H9 (cell line): ENCODE measurements around the gene GALNT10. TPM values are rescaled to one million over a fixed set of nuclear protein-coding genes. Genes with fewer than 3 reads are reported as not detected.

Source experiments
- DNase-seq: peaks from one replicate; pipeline ENCODE4 v3.0.0-alpha.2; 2017
- H2AFZ ChIP-seq: one replicate; pipeline ENCODE4 v1.6.1; 2013; ENCODE audit warnings: mild to moderate bottlenecking, low read length, control low read depth, moderate library complexity
- H2AK5ac ChIP-seq: 2 replicates; pipeline ENCODE4 v1.6.1; 2013; ENCODE audit warnings: low read length, control low read depth, mixed read lengths; ENCODE audit not compliant: insufficient read length
- H2BK120ac ChIP-seq: one replicate; pipeline ENCODE4 v1.6.1; 2013; ENCODE audit warnings: low read depth, mild to moderate bottlenecking, low read length, control low read depth, inconsistent platforms; ENCODE audit not compliant: poor library complexity, severe bottlenecking
- H2BK12ac ChIP-seq: 2 replicates; pipeline ENCODE4 v1.6.1; 2013; ENCODE audit warnings: low read length, control low read depth, mixed read lengths, low read depth; ENCODE audit not compliant: insufficient read length
- H2BK15ac ChIP-seq: 2 replicates; pipeline ENCODE4 v1.6.1; 2013; ENCODE audit warnings: low read depth, low read length, control low read depth
- H2BK20ac ChIP-seq: one replicate; pipeline ENCODE4 v1.6.1; 2013; ENCODE audit warnings: low read depth, mild to moderate bottlenecking, low read length, control low read depth, inconsistent platforms; ENCODE audit not compliant: poor library complexity, severe bottlenecking
- H2BK5ac ChIP-seq: 2 replicates; pipeline ENCODE4 v1.6.1; 2013; ENCODE audit warnings: low read length, control low read depth, mixed read lengths; ENCODE audit not compliant: insufficient read length
- H3K14ac ChIP-seq: 2 replicates; pipeline ENCODE4 v1.6.1; 2013; ENCODE audit warnings: low read length, control low read depth; ENCODE audit not compliant: insufficient read depth
- H3K18ac ChIP-seq: 2 replicates; pipeline ENCODE4 v1.6.1; 2013; ENCODE audit warnings: low read depth, mild to moderate bottlenecking, mixed read lengths, low read length, control low read depth; ENCODE audit not compliant: insufficient read length
- H3K23ac ChIP-seq: 2 replicates; pipeline ENCODE4 v1.6.1; 2013; ENCODE audit warnings: low read length, control low read depth, mixed read lengths, low read depth; ENCODE audit not compliant: insufficient read length
- H3K23me2 ChIP-seq: 2 replicates; pipeline ENCODE4 v1.6.1; 2013; ENCODE audit warnings: low read depth, mild to moderate bottlenecking, mixed read lengths, low read length, control low read depth; ENCODE audit not compliant: insufficient read length, poor library complexity, severe bottlenecking
- H3K27ac ChIP-seq: 2 replicates; pipeline ENCODE4 v1.5.1; 2013; ENCODE audit warnings: low read length, control low read depth, mixed read lengths, low read depth; ENCODE audit not compliant: insufficient read length
- H3K27me3 ChIP-seq: 2 replicates; pipeline ENCODE4 v1.6.1; 2013; ENCODE audit warnings: low read length, control low read depth, inconsistent platforms; ENCODE audit not compliant: insufficient read depth
- H3K4ac ChIP-seq: 2 replicates; pipeline ENCODE4 v1.6.1; 2013; ENCODE audit warnings: low read depth, mild to moderate bottlenecking, control low read depth, inconsistent platforms, low read length, moderate library complexity
- H3K4me1 ChIP-seq: 2 replicates; pipeline ENCODE4 v1.6.1; 2013; ENCODE audit warnings: low read length, control low read depth, inconsistent platforms; ENCODE audit not compliant: insufficient read depth
- H3K4me2 ChIP-seq: 2 replicates; pipeline ENCODE4 v1.6.1; 2013; ENCODE audit warnings: low read length, control low read depth, mixed read lengths; ENCODE audit not compliant: insufficient read length, insufficient read depth
- H3K56ac ChIP-seq: 2 replicates; pipeline ENCODE4 v1.6.1; 2013; ENCODE audit warnings: low read depth, mild to moderate bottlenecking, mixed read lengths, low read length, control low read depth; ENCODE audit not compliant: insufficient read length
- H3K79me1 ChIP-seq: 2 replicates; pipeline ENCODE4 v1.6.1; 2013; ENCODE audit warnings: low read depth, mild to moderate bottlenecking, moderate library complexity, low read length, control low read depth, inconsistent platforms; ENCODE audit not compliant: insufficient read depth, poor library complexity, severe bottlenecking
- H3K79me2 ChIP-seq: 2 replicates; pipeline ENCODE4 v1.6.1; 2013; ENCODE audit warnings: low read length, control low read depth, inconsistent platforms; ENCODE audit not compliant: insufficient read depth
- H3K9ac ChIP-seq: 2 replicates; pipeline ENCODE4 v1.6.1; 2013; ENCODE audit warnings: low read length, control low read depth, mixed read lengths; ENCODE audit not compliant: insufficient read length; ENCODE audit errors: extremely low read depth
- H3K9me3 ChIP-seq: one replicate; pipeline ENCODE4 v1.6.1; 2013; ENCODE audit warnings: low read depth, low read length, inconsistent platforms; ENCODE audit not compliant: control insufficient read depth
- H3T11ph ChIP-seq: one replicate; pipeline ENCODE4 v1.6.1; 2013; ENCODE audit warnings: mild to moderate bottlenecking, low read length, control low read depth, inconsistent platforms
- H4K20me1 ChIP-seq: one replicate; pipeline ENCODE4 v1.6.1; 2013; ENCODE audit not compliant: control insufficient read depth, insufficient read length, insufficient read depth
- H4K5ac ChIP-seq: 2 replicates; pipeline ENCODE4 v1.6.1; 2013; ENCODE audit warnings: low read depth, mild to moderate bottlenecking, mixed read lengths, low read length, control low read depth; ENCODE audit not compliant: insufficient read length
- H4K8ac ChIP-seq: replicated peaks from 2 replicates; pipeline ENCODE4 v1.6.1; 2013; ENCODE audit warnings: low read length, control low read depth, mixed read lengths, low read depth; ENCODE audit not compliant: insufficient read length
- H4K91ac ChIP-seq: 2 replicates; pipeline ENCODE4 v1.6.1; 2013; ENCODE audit warnings: low read depth, mild to moderate bottlenecking, moderate library complexity, mixed read lengths, low read length, control low read depth; ENCODE audit not compliant: insufficient read length
- H3K27ac Mint-ChIP-seq, 3 experiments: 2 replicates in 2 of 3; 3 replicates in 1 of 3; pipeline ENCODE4 v1.8.0; 2020 to 2021; ENCODE audit warnings: mixed read lengths in 3 of 3, mild to moderate bottlenecking in 1 of 3, moderate library complexity in 1 of 3
- H3K27me3 Mint-ChIP-seq: 2 replicates; pipeline ENCODE4 v1.8.0; 2021; ENCODE audit warnings: low read depth, mild to moderate bottlenecking, moderate library complexity, mixed read lengths
- H3K36me3 Mint-ChIP-seq, 3 experiments: 2 replicates in 2 of 3; 3 replicates in 1 of 3; pipeline ENCODE4 v1.8.0; 2020 to 2021; ENCODE audit warnings: low read depth in 3 of 3, mixed read lengths in 3 of 3; ENCODE audit not compliant: insufficient read depth in 1 of 3
- H3K4me1 Mint-ChIP-seq, 2 experiments: 2 replicates each; pipeline ENCODE4 v1.8.0; 2020; ENCODE audit warnings: mixed read lengths in 2 of 2
- H3K4me3 Mint-ChIP-seq, 2 experiments: 2 replicates in 1 of 2; 3 replicates in 1 of 2; pipeline ENCODE4 v1.8.0; 2020 to 2021; ENCODE audit warnings: mild to moderate bottlenecking in 2 of 2, mixed read lengths in 2 of 2, moderate library complexity in 1 of 2
- H3K9me3 Mint-ChIP-seq, 2 experiments: 2 replicates in 1 of 2; 3 replicates in 1 of 2; pipeline ENCODE4 v1.8.0; 2020; ENCODE audit warnings: mild to moderate bottlenecking in 2 of 2, mixed read lengths in 2 of 2, moderate library complexity in 1 of 2
- CTCF ChIP-seq: fragments of 200-600 bp; sonication (generic); conservative IDR thresholded peaks from 3 replicates; pipeline ENCODE4 v1.8.0; 2021; ENCODE audit warnings: antibody characterized with exemption, mild to moderate bottlenecking
- whole genome bisulfite sequencing: extraction: QIAGEN DNeasy Blood & Tissue Kit; methylation state at CpG from one replicate; pipeline ENCODE4 v1.1.7; 2013; ENCODE audit warnings: missing lambda C conversion rate, low lambda C conversion rate, mixed read lengths; ENCODE audit not compliant: insufficient read length; ENCODE audit errors: extremely low coverage; 5-methylcytosine and 5-hydroxymethylcytosine counted together
- total RNA-seq: library from RNA; stranded (reverse); gene quantifications from 2 replicates; pipeline ENCODE4 v1.2.1, GENCODE V29; 2021

The GALNT10 gene
- total RNA-seq, 1 experiment from 2014 or later: 15.4 TPM

DNA sequence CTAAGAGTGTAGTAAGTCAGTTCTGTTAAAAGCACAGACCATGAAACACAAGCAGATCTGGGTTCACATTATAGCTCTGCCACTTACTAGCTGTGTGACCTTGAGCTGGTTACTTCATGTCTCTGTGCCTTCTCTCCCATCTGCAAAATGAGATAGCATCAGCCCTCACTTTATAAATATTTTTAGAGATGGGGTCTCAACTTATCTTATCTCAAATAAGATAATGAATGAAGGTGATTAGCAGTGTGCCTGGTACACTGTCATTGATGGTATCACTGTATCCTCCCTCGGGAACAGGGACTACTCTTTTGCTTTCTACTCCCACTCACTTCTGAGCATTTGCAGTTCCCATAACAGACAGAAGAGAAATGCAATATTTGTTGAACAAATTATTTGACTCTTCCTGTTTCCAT, 52.4 kb downstream of the GALNT10 start:
- Histone ChIP-seq H4K91ac (no peak overlapping the region), H3K79me2 (no peaks in the 10 kb centered on the region), H4K5ac (no peak overlapping the region), H2AFZ (no peak overlapping the region), H3K23me2 (no peaks in the 10 kb centered on the region), H3T11ph (no peak overlapping the region), H3K4ac (no peak overlapping the region), H3K23ac (no peak overlapping the region), H4K20me1 (no peaks in the 10 kb centered on the region), H2AK5ac (no peak overlapping the region), H3K56ac (no peak overlapping the region), H3K9me3 (no peaks in the 10 kb centered on the region), H3K14ac (no peak overlapping the region), H3K9ac (no peak overlapping the region), H3K79me1 (no peaks in the 10 kb centered on the region), H3K27ac (no peak overlapping the region), H2BK120ac (no peak overlapping the region), H2BK20ac (no peak overlapping the region), H2BK15ac (no peak overlapping the region), H3K4me2 (no peak overlapping the region), H2BK12ac (no peak overlapping the region), H4K8ac (no peak overlapping the region), H3K4me1 (peaks cover under 1% of the 10 kb centered on the region; the same call in 1 of the 2 replicates), H2BK5ac (no peak overlapping the region), H3K18ac (no peak overlapping the region), H3K27me3 (no peaks in the 10 kb centered on the region)
- Mint-ChIP-seq H3K36me3 (no peaks in the 10 kb centered on the region; a peak in 1 of 7 replicates), H3K4me1 (peaks cover 34 to 40% of the 10 kb centered on the region in 2 experiments), H3K27me3 (no peaks in the 10 kb centered on the region; the same call in none of the 2 replicates), H3K9me3 (no peaks in the 10 kb centered on the region; a peak in 1 of 5 replicates), H3K27ac (no peak overlapping the region), H3K4me3 (no peak overlapping the region)
- no peak for TF ChIP-seq CTCF
- WGBS: no CpG with 5 or more reads among the region's 1 CpG
- no peak for DNase-seq
